GM19023 (cell line): ENCODE results near the gene PIGN.

Source experiments
- ATAC-seq: cut with Tn5 transposase; IDR thresholded peaks from one replicate; pipeline ENCODE4 v1.9.1; 2021; ENCODE audit warnings: mild to moderate bottlenecking, moderate library complexity; ENCODE audit not compliant: unreplicated experiment

Gene PIGN

GRCh38 chr18:62023536-62023935 is 163.3 kb downstream of the PIGN start:
- ATAC-seq, result no peak

GRCh38 chr18:62018759-62019041 is 168.2 kb downstream of the PIGN start:
- no peak for ATAC-seq

GRCh38 chr18:62018034-62018758 is 168.7 kb downstream of the PIGN start:
- ATAC-seq, result no peak

- ATAC-seq, result no peak
Measured at GRCh38 chr18:62017618-62018017, 169.2 kb downstream of the PIGN start.

GRCh38 chr18:62011416-62011815 is 175.4 kb downstream of the PIGN start:
- no peak for ATAC-seq

- ATAC-seq, result no peak
Measured at GRCh38 chr18:62009521-62009920, 177.3 kb downstream of the PIGN start.

GRCh38 chr18:62001396-62001795 is 185.5 kb downstream of the PIGN start:
- ATAC-seq, result no peak

- ATAC-seq, result no peak
Measured at GRCh38 chr18:61998957-61999356, 187.9 kb downstream of the PIGN start.

- no peak for ATAC-seq
Measured at GRCh38 chr18:61998335-61998734, 188.5 kb downstream of the PIGN start.

GRCh38 chr18:61995618-61996017 is 191.2 kb downstream of the PIGN start:
- no peak for ATAC-seq

- no peak for ATAC-seq
Measured at GRCh38 chr18:61993831-61994230, 193.0 kb downstream of the PIGN start.

- ATAC-seq, result no peak
Measured at GRCh38 chr18:61992923-61993322, 193.9 kb downstream of the PIGN start.

- no peak for ATAC-seq
Measured at GRCh38 chr18:61992285-61992684, 194.6 kb downstream of the PIGN start.

- no peak for ATAC-seq
Measured at GRCh38 chr18:61991836-61992235, 195.0 kb downstream of the PIGN start.

- ATAC-seq, result no peak
Measured at GRCh38 chr18:61991201-61991600, 195.7 kb downstream of the PIGN start.
